Neural cell (in vitro differentiated cells): ENCODE results near the gene MYOCD. TPM values are rescaled to one million over a fixed set of nuclear protein-coding genes. Genes with fewer than 3 reads are reported as not detected.

Source experiments
- H2AFZ ChIP-seq: fragments of 200-600, 300-800 bp; sonication (generic), shearing (Covaris generic); 2 replicates; pipeline ENCODE4 v1.6.0; 2014; ENCODE audit warnings: low read depth, mild to moderate bottlenecking, antibody characterized with exemption, low read length, moderate library complexity
- H3F3A ChIP-seq: fragments of 200-600 bp; shearing (Covaris generic); 2 replicates; pipeline ENCODE4 v1.6.1; 2016; ENCODE audit warnings: mild to moderate bottlenecking, moderate library complexity, mixed read lengths, antibody characterized with exemption, low read length; ENCODE audit not compliant: insufficient read depth, poor library complexity, severe bottlenecking
- H3K27ac ChIP-seq: fragments of 200-600, 300-800 bp; sonication (generic), shearing (Covaris generic); 2 replicates; pipeline ENCODE4 v1.5.1; 2014; ENCODE audit warnings: mild to moderate bottlenecking, low read length, moderate library complexity
- H3K27me3 ChIP-seq: fragments of 300-800, 200-600 bp; sonication (generic), shearing (Covaris generic); 2 replicates; pipeline ENCODE4 v1.6.0; 2014; ENCODE audit warnings: mild to moderate bottlenecking, low read depth, low read length, moderate library complexity; ENCODE audit not compliant: insufficient read depth
- H3K36me3 ChIP-seq: fragments of 300-800, 200-600 bp; sonication (generic), shearing (Covaris generic); 2 replicates; pipeline ENCODE4 v1.5.1; 2014; ENCODE audit warnings: mild to moderate bottlenecking, antibody characterized with exemption, low read length, moderate library complexity; ENCODE audit not compliant: insufficient read depth
- H3K4me2 ChIP-seq: fragments of 300-800, 200-600 bp; sonication (generic), shearing (Covaris generic); 2 replicates; pipeline ENCODE4 v1.6.0; 2014; ENCODE audit warnings: mild to moderate bottlenecking, low read length
- H3K4me3 ChIP-seq: fragments of 300-800, 200-600 bp; sonication (generic), shearing (Covaris generic); 2 replicates; pipeline ENCODE4 v1.5.1; 2014; ENCODE audit warnings: mild to moderate bottlenecking, low read length, moderate library complexity
- H3K79me2 ChIP-seq: fragments of 200-600 bp; shearing (Covaris generic); replicated peaks from 2 replicates; pipeline ENCODE4 v1.6.0; 2014; ENCODE audit warnings: mild to moderate bottlenecking, low read length, moderate library complexity; ENCODE audit not compliant: insufficient read depth
- H3K9ac ChIP-seq: fragments of 300-800, 200-600 bp; sonication (generic), shearing (Covaris generic); 2 replicates; pipeline ENCODE4 v1.6.1; 2016; ENCODE audit warnings: mild to moderate bottlenecking, low read length, mixed read lengths
- H3K9me2 ChIP-seq: fragments of 200-600 bp; shearing (Covaris generic); 2 replicates; pipeline ENCODE4 v1.6.1; 2016; ENCODE audit warnings: mild to moderate bottlenecking, low read length, mixed read lengths; ENCODE audit not compliant: insufficient read depth
- H3K9me3 ChIP-seq: fragments of 200-600, 300-800 bp; sonication (generic), shearing (Covaris generic); 2 replicates; pipeline ENCODE4 v1.6.1; 2016; ENCODE audit warnings: mild to moderate bottlenecking, mixed run types, low read length, moderate library complexity, mixed read lengths
- H4K20me1 ChIP-seq: fragments of 200-600 bp; shearing (Covaris generic); 2 replicates; pipeline ENCODE4 v1.6.1; 2016; ENCODE audit warnings: mild to moderate bottlenecking, mixed run types; ENCODE audit not compliant: insufficient read depth
- CTCF ChIP-seq: fragments of 450-650 bp; IDR thresholded peaks from 2 replicates; pipeline ENCODE4 v1.5.1; 2014; ENCODE audit warnings: antibody characterized with exemption, mild to moderate bottlenecking, moderate library complexity; ENCODE audit not compliant: poor library complexity, severe bottlenecking
- EP300 ChIP-seq: fragments of 450-650 bp; conservative IDR thresholded peaks from 2 replicates; pipeline ENCODE4 v1.6.1; 2014; ENCODE audit warnings: antibody characterized with exemption, mild to moderate bottlenecking, moderate library complexity; ENCODE audit not compliant: poor library complexity, severe bottlenecking
- EZH2 ChIP-seq: fragments of 200-600, 300-800 bp; shearing (Covaris generic), sonication (generic); IDR thresholded peaks from 2 replicates; pipeline ENCODE4 v1.6.1; 2014; ENCODE audit warnings: antibody characterized with exemption, low read length, borderline replicate concordance, mild to moderate bottlenecking; ENCODE audit not compliant: insufficient read depth, poor library complexity, severe bottlenecking
- MXI1 ChIP-seq: fragments of 450-650 bp; conservative IDR thresholded peaks from 2 replicates; pipeline ENCODE4 v1.6.1; 2014; ENCODE audit warnings: antibody characterized with exemption, mild to moderate bottlenecking; ENCODE audit not compliant: poor library complexity, severe bottlenecking
- POLR2AphosphoS5 ChIP-seq: IDR thresholded peaks from 2 replicates; pipeline ENCODE4 v1.6.1; 2012
- RAD21 ChIP-seq: fragments of 450-650 bp; conservative IDR thresholded peaks from 2 replicates; pipeline ENCODE4 v1.6.1; 2014; ENCODE audit warnings: antibody characterized with exemption, mild to moderate bottlenecking, moderate library complexity
- REST ChIP-seq: IDR thresholded peaks from 2 replicates; pipeline ENCODE4 v1.6.1; 2012; ENCODE audit warnings: borderline replicate concordance
- SMC3 ChIP-seq: fragments of 450-650 bp; conservative IDR thresholded peaks from 2 replicates; pipeline ENCODE4 v1.6.1; 2014; ENCODE audit warnings: antibody characterized with exemption, mild to moderate bottlenecking, moderate library complexity; ENCODE audit not compliant: poor library complexity
- TAF1 ChIP-seq: IDR thresholded peaks from 2 replicates; pipeline ENCODE4 v1.6.1; 2012; ENCODE audit warnings: low read depth
- polyA plus RNA-seq: library from polyadenylated mRNA; depleted of rRNA; stranded (reverse); fragments of >200 nt; gene quantifications from 2 replicates; pipeline ENCODE4 v1.2.3, GENCODE V29; 2014

The MYOCD gene
- polyA plus RNA-seq, 1 donor from 2014 or later, result not detected

- H3F3A ChIP-seq, result no peaks in the 10 kb centered on the region
- no peak overlapping the region for H3K4me2 ChIP-seq
Measured at GRCh38 chr17:12727881-12728280, 62.2 kb downstream of the MYOCD start.

GRCh38 chr17:12729086-12729485 is 63.4 kb downstream of the MYOCD start:
- H2AFZ ChIP-seq, result no peak overlapping the region
- no peaks in the 10 kb centered on the region for H3K9me3 ChIP-seq
- H3K79me2 ChIP-seq, result no peaks in the 10 kb centered on the region
- H3K27me3 ChIP-seq, result no peaks in the 10 kb centered on the region
- H3K4me2 ChIP-seq, result no peak overlapping the region
- H4K20me1 ChIP-seq, result no peaks in the 10 kb centered on the region
- no peaks in the 10 kb centered on the region for H3F3A ChIP-seq
- no peak overlapping the region for H3K27ac ChIP-seq
- no peaks in the 10 kb centered on the region for H3K9me2 ChIP-seq
- H3K9ac ChIP-seq, result no peak overlapping the region
- no peaks in the 10 kb centered on the region for H3K36me3 ChIP-seq
- H3K4me3 ChIP-seq, result no peak overlapping the region
- TF ChIP-seq EP300 (no peak), CTCF (no peak), RAD21 (no peak), SMC3 (no peak), REST (no peak), EZH2 (no peak), MXI1 (no peak), POLR2AphosphoS5 (no peak)

More at GRCh38 chr17:12727881-12728280, 62.2 kb downstream of the MYOCD start:
- Histone ChIP-seq H3K27me3 (no peaks in the 10 kb centered on the region), H3K9me3 (no peaks in the 10 kb centered on the region), H3K9me2 (no peaks in the 10 kb centered on the region), H3K36me3 (no peaks in the 10 kb centered on the region), H3K4me3 (no peak overlapping the region), H3K9ac (no peak overlapping the region), H2AFZ (no peak overlapping the region), H4K20me1 (no peaks in the 10 kb centered on the region), H3K27ac (no peak overlapping the region), H3K79me2 (no peaks in the 10 kb centered on the region)
- TF ChIP-seq TAF1 (no peak), MXI1 (no peak), REST (no peak), CTCF (no peak)
